Measurements from ENCODE around the gene SNAP47. TPM values are rescaled to one million over a fixed set of nuclear protein-coding genes. Genes with fewer than 3 reads are reported as not detected.

The SNAP47 gene
- total and polyA plus RNA-seq, 9 of the 15 experiments (the other 6 are each of a cell fraction or from before 2014, with no cell fraction given): 2.5 to 41.3 (median 32.6) TPM

DNA sequence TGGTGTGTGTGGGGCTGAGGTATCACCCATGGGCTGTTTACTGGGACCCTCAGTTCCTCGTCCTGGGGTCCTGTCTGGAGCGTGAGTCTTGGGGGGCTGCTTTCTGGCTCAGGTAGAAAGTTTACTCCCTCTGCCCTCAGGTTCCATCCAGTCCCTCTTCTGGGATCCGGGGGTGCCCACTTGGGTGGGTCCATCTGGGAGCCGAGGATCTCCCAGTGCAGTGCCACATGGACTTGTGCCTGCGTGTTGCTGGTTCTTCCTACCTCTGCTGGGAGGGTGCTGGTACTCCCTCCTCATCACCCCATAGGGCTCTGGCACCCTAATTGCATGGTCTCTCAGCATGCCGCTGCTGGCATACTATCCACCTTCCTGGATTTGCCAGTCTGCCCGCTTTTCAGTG, 14.0 kb downstream of the SNAP47 start (continued):
- TF ChIP-seq, protein P1, sequence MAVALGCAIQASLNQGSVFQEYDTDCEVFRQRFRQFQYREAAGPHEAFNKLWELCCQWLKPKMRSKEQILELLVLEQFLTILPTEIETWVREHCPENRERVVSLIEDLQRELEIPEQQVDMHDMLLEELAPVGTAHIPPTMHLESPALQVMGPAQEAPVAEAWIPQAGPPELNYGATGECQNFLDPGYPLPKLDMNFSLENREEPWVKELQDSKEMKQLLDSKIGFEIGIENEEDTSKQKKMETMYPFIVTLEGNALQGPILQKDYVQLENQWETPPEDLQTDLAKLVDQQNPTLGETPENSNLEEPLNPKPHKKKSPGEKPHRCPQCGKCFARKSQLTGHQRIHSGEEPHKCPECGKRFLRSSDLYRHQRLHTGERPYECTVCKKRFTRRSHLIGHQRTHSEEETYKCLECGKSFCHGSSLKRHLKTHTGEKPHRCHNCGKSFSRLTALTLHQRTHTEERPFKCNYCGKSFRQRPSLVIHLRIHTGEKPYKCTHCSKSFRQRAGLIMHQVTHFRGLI (CRISPR knock-in tag; IDR thresholded peaks at IDR 0.05): no peak
- no peak for TF ChIP-seq U2AF1 (optimal IDR thresholded peaks at IDR 0.05; ENCODE audit: low read depth, low read length)
- no peak for TF ChIP-seq ZNF175 (CRISPR knock-in tag; IDR thresholded peaks at IDR 0.05; ENCODE audit: low read depth)
- no peak for TF ChIP-seq ESRRA (IDR thresholded peaks at IDR 0.05; ENCODE audit: borderline replicate concordance, low read depth)
- no peak for TF ChIP-seq ZNF282 (CRISPR knock-in tag; IDR thresholded peaks at IDR 0.05)
- TF ChIP-seq FOXJ3 (CRISPR knock-in tag; IDR thresholded peaks at IDR 0.05): no peak
- TF ChIP-seq NFE2 (IDR thresholded peaks at IDR 0.05; ENCODE audit: low read depth): no peak
- TF ChIP-seq SAP30 (IDR thresholded peaks at IDR 0.05; ENCODE audit: borderline replicate concordance, insufficient read depth, low read depth, low read length, poor library complexity, severe bottlenecking): no peak
- no peak for TF ChIP-seq CHAMP1 (IDR thresholded peaks at IDR 0.05)
- no peak for TF ChIP-seq MAFG (tag; conservative IDR thresholded peaks at IDR 0.05)
- TF ChIP-seq FOXJ2 (tag; IDR thresholded peaks at IDR 0.05): no peak
- no peak for TF ChIP-seq NBN (IDR thresholded peaks at IDR 0.05; ENCODE audit: low read depth)
- peak in 1 of 3 experiments; percentile 16; a peak in 1 of 6 replicates for TF ChIP-seq ZBTB11 (CRISPR knock-in tag; IDR thresholded peaks at IDR 0.05)
- 0 out of 4 replicates have a peak, but pooled peaks of 1 of the 2 experiments have one; percentile 9 for TF ChIP-seq FOXK2 (conservative IDR thresholded peaks at IDR 0.05 in 1 of 2, IDR thresholded peaks at IDR 0.05 in 1 of 2; ENCODE audit: low read depth in 2 of 2)
- TF ChIP-seq ZNF586 (CRISPR knock-in tag; conservative IDR thresholded peaks at IDR 0.05): no peak
- TF ChIP-seq ETV1 (tag; conservative IDR thresholded peaks at IDR 0.05; ENCODE audit: low read depth): no peak
- no peak for TF ChIP-seq MXI1 (IDR thresholded peaks at IDR 0.05; ENCODE audit: low read depth, low read length)
- TF ChIP-seq PPARD (CRISPR knock-in tag; IDR thresholded peaks at IDR 0.05): no peak
